PC-3 (cell line): ENCODE data around the gene ECT2L. TPM values are rescaled to one million over a fixed set of nuclear protein-coding genes. Genes with fewer than 3 reads are reported as not detected.

Experiments used
- ATAC-seq: fragments of 200-7000 bp; cut with Tn5 transposase; 2 replicates; pipeline ENCODE4 v1.9.1; 2020; ENCODE audit warnings: mild to moderate bottlenecking, moderate library complexity
- BruUV-seq: library from RNA; stranded (reverse); fragments of 400-500 nt; replicated peaks from 2 replicates; lab custom pipeline; 2021; lab: Mats Ljungman, UMichigan
- CTCF ChIA-PET: fragments of 300-600 bp; sonication (Branson Sonifier 250); formaldehyde crosslinking; loops from one replicate; lab custom pipeline; 2022; ENCODE audit warnings: antibody characterized with exemption; lab: Charles Lee
- POLR2A ChIA-PET: fragments of 300-600 bp; sonication (Branson Sonifier 250); formaldehyde crosslinking; loops from one replicate; lab custom pipeline; 2022; ENCODE audit warnings: antibody characterized with exemption; ENCODE audit not compliant: unreplicated experiment; lab: Charles Lee
- DNase-seq: peaks from one replicate; pipeline ENCODE4 v3.0.0-alpha.2; 2015
- H2AFZ ChIP-seq: fragments of 300-600 bp; sonication (generic); 2 replicates; pipeline ENCODE4 v1.6.0; 2016; ENCODE audit warnings: antibody characterized with exemption, low read length
- H3F3A ChIP-seq: fragments of 300-600 bp; sonication (generic); one replicate; pipeline ENCODE4 v1.6.0; 2017; ENCODE audit warnings: antibody characterized with exemption, low read length, control low read depth, mild to moderate bottlenecking; ENCODE audit not compliant: unreplicated experiment
- H3K27ac ChIP-seq: fragments of 300-600 bp; sonication (generic); 2 replicates; pipeline ENCODE4 v1.5.1; 2016; ENCODE audit warnings: mild to moderate bottlenecking, low read length
- H3K27me3 ChIP-seq: fragments of 300-600 bp; sonication (generic); 2 replicates; pipeline ENCODE4 v1.6.1; 2016; ENCODE audit warnings: low read length, mixed read lengths
- H3K36me3 ChIP-seq: fragments of 300-600 bp; sonication (generic); 2 replicates; pipeline ENCODE4 v1.6.1; 2016; ENCODE audit warnings: low read depth, mixed run types, low read length, mixed read lengths
- H3K4me1 ChIP-seq: fragments of 300-600 bp; sonication (generic); 2 replicates; pipeline ENCODE4 v1.5.1; 2016; ENCODE audit warnings: low read length; ENCODE audit not compliant: insufficient read depth
- H3K4me2 ChIP-seq: fragments of 300-600 bp; sonication (generic); 2 replicates; pipeline ENCODE4 v1.6.0; 2016; ENCODE audit warnings: low read length
- H3K4me3 ChIP-seq: fragments of 300-600 bp; sonication (generic); 2 replicates; pipeline ENCODE4 v1.5.1; 2016; ENCODE audit warnings: mild to moderate bottlenecking, low read length, mixed read lengths
- H3K79me2 ChIP-seq: fragments of 300-600 bp; sonication (generic); 2 replicates; pipeline ENCODE4 v1.6.1; 2017; ENCODE audit warnings: low read length, mixed read lengths
- H3K9ac ChIP-seq: fragments of 300-600 bp; sonication (generic); 2 replicates; pipeline ENCODE4 v1.6.0; 2016; ENCODE audit warnings: mild to moderate bottlenecking, low read length
- H3K9me2 ChIP-seq: fragments of 300-600 bp; sonication (generic); replicated peaks from 2 replicates; pipeline ENCODE4 v1.6.1; 2016; ENCODE audit warnings: mixed run types, low read length, mixed read lengths
- H3K9me3 ChIP-seq: fragments of 300-600 bp; sonication (generic); 2 replicates; pipeline ENCODE4 v1.6.1; 2016; ENCODE audit warnings: low read length, mixed read lengths
- H4K20me1 ChIP-seq: fragments of 300-600 bp; sonication (generic); 2 replicates; pipeline ENCODE4 v1.6.1; 2016; ENCODE audit warnings: low read length, mixed read lengths
- EZH2 ChIP-seq: fragments of 300-600 bp; sonication (generic); IDR thresholded peaks from one replicate; pipeline ENCODE4 v1.6.1; 2017; ENCODE audit warnings: antibody characterized with exemption, mild to moderate bottlenecking, low read length; ENCODE audit not compliant: unreplicated experiment
- EZH2phosphoT487 ChIP-seq: fragments of 300-600 bp; sonication (generic); IDR thresholded peaks from 2 replicates; pipeline ENCODE4 v1.6.1; 2018; ENCODE audit warnings: mild to moderate bottlenecking, antibody characterized with exemption, low read length, borderline replicate concordance
- intact Hi-C: fragments of 100-400 bp; cut with micrococcal nuclease; formaldehyde crosslinking; loops from 2 replicates; pipeline ENCODE4 v1.9.0; 2023
- total RNA-seq: library from RNA; depleted of rRNA; stranded (reverse); fragments of >200 nt; gene quantifications from 2 replicates; pipeline ENCODE4 v1.2.3, GENCODE V29; 2014
- TF ChIP-seq, protein P1 (sequence below): fragments of 300-600 bp; sonication (generic); conservative IDR thresholded peaks from 2 replicates; pipeline ENCODE4 v1.5.1; 2017; ENCODE audit warnings: antibody characterized with exemption, low read depth, mild to moderate bottlenecking, low read length

Gene ECT2L
- total RNA-seq, 1 experiment from 2014 or later: not detected

DNA sequence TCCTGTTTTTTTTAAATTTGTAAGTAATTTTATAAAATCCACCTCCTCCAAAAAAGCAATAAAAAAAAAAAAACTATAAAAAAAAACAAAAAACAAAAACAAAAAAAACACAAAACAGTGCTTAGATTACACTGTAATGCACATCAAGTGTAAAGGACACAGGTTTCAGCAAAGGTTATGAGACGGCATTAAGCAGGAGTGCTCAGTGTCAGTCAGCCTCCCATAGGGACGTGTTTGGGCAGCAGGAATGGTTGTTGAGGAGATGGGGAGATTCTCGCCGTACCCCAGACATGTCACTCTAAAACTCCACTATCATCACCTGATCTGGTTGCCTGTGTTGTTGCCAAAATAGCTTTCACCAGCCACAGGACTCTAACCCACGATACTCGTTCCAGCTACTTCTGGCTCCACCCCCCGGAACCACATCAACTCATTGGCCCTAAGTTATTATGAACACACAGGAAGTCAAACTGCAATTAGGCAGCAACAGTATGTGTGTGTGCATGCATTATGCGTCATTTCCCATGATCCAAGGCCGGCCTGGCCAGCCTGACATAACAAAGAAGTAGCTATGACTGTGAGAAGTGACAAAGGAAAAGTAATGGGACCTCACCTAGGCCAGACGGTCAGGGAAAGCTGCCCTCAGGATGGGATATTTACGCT, 28.7 kb downstream of the ECT2L start:
- no TSS peak for BruUV-seq
- intact Hi-C loops: no loop called here
- peaks cover 5% of the 10 kb centered on the region; the same call in 1 of the 2 replicates for H3K4me1 ChIP-seq
- H3K27ac ChIP-seq: no peak overlapping the region
- no peaks in the 10 kb centered on the region for H3K9me2 ChIP-seq
- H3K4me3 ChIP-seq: no peak overlapping the region
- ATAC-seq (no peak), DNase-seq (no peak)
- no peaks in the 10 kb centered on the region for H3K9me3 ChIP-seq
- CTCF ChIA-PET: no interaction called here
- no peaks in the 10 kb centered on the region for H3K27me3 ChIP-seq
- no peak overlapping the region for H3K4me2 ChIP-seq
- POLR2A ChIA-PET: no interaction called here
- no peaks in the 10 kb centered on the region for H3K79me2 ChIP-seq
- no peaks in the 10 kb centered on the region for H3K36me3 ChIP-seq
- H3K9ac ChIP-seq: no peak overlapping the region
- H4K20me1 ChIP-seq: no peaks in the 10 kb centered on the region
- H2AFZ ChIP-seq: 0 out of 2 replicates have a peak overlapping the region, but pooled peaks have one; percentile 30
- H3F3A ChIP-seq: no peaks in the 10 kb centered on the region
- no peak for TF ChIP-seq EZH2
- TF ChIP-seq EZH2phosphoT487: no peak
- TF ChIP-seq, protein P1, sequence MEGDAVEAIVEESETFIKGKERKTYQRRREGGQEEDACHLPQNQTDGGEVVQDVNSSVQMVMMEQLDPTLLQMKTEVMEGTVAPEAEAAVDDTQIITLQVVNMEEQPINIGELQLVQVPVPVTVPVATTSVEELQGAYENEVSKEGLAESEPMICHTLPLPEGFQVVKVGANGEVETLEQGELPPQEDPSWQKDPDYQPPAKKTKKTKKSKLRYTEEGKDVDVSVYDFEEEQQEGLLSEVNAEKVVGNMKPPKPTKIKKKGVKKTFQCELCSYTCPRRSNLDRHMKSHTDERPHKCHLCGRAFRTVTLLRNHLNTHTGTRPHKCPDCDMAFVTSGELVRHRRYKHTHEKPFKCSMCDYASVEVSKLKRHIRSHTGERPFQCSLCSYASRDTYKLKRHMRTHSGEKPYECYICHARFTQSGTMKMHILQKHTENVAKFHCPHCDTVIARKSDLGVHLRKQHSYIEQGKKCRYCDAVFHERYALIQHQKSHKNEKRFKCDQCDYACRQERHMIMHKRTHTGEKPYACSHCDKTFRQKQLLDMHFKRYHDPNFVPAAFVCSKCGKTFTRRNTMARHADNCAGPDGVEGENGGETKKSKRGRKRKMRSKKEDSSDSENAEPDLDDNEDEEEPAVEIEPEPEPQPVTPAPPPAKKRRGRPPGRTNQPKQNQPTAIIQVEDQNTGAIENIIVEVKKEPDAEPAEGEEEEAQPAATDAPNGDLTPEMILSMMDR: no peak

DNA sequence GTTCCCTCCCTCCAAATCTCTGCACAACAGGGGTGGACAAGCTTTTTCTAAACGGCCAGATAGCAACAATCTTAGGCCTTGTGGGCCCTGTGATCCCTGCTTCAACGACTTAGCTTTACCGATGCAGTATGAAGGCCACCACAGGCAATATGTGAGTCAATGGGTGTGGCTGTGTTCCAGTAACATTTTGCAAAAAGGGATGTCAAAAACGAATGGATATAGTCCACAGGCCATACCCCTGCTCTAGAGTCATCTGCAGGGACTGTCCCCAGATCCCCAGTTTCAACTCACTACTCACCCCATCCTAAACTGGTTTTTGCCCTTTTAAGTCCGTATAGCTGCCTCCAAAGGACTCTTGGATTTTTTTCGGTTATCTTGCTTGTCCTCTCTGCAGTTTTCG, 34.4 kb downstream of the ECT2L start:
- H3K27me3 ChIP-seq: no peaks in the 10 kb centered on the region
- H3K4me2 ChIP-seq: no peak overlapping the region
- no peaks in the 10 kb centered on the region for H3K9me3 ChIP-seq
- no peak overlapping the region for H3K4me3 ChIP-seq
- H3F3A ChIP-seq: no peaks in the 10 kb centered on the region
- no peak overlapping the region for H3K27ac ChIP-seq
- no peak overlapping the region for H3K9ac ChIP-seq
- H3K4me1 ChIP-seq: no peaks in the 10 kb centered on the region
- no peaks in the 10 kb centered on the region for H3K9me2 ChIP-seq
- no peak overlapping the region for H2AFZ ChIP-seq
- intact Hi-C loops: no loop called here
- ChIA-PET POLR2A (no interaction called here), CTCF (no interaction called here)
- TF ChIP-seq EZH2phosphoT487 (no peak), EZH2 (no peak)
- TF ChIP-seq, protein P1: no peak
- ATAC-seq: no peak
- BruUV-seq: no TSS peak
- no peak for DNase-seq
- no peaks in the 10 kb centered on the region for H4K20me1 ChIP-seq
- no peaks in the 10 kb centered on the region for H3K36me3 ChIP-seq
- no peaks in the 10 kb centered on the region for H3K79me2 ChIP-seq

DNA sequence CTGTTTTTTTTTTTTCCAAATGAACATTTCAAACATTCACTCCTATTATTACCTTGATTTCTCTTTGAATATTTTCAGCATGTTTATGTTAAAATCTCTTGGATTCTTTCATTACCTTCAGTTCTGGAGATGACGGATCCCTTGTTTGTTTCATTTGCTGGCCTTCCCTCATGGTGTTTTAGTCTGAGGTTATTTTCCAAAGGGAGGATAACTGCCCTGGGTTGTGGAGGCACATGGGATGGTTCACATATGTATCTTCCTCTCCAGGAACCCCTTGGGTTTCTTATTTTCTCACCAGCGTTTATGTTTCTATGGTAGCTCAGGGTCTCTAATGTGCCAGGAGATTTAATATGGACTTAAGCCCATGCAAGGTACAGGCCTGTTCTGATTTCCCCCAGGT, 36.3 kb downstream of the ECT2L start:
- H3K27me3 ChIP-seq: no peaks in the 10 kb centered on the region
- no peak overlapping the region for H3K9ac ChIP-seq
- no peak for DNase-seq
- no peaks in the 10 kb centered on the region for H4K20me1 ChIP-seq
- H3K4me3 ChIP-seq: no peak overlapping the region
- H3K9me2 ChIP-seq: no peaks in the 10 kb centered on the region
- no peak overlapping the region for H2AFZ ChIP-seq
- intact Hi-C loops: no loop called here
- no peak overlapping the region for H3K27ac ChIP-seq
- no peak overlapping the region for H3K4me2 ChIP-seq
- TF ChIP-seq, protein P1: no peak
- TF ChIP-seq EZH2: no peak
- TF ChIP-seq EZH2phosphoT487: no peak
- H3K9me3 ChIP-seq: no peaks in the 10 kb centered on the region
- BruUV-seq: no TSS peak
- ChIA-PET CTCF (no interaction called here), POLR2A (no interaction called here)
- no peaks in the 10 kb centered on the region for H3K79me2 ChIP-seq
- ATAC-seq: no peak
- no peaks in the 10 kb centered on the region for H3K36me3 ChIP-seq
- no peaks in the 10 kb centered on the region for H3K4me1 ChIP-seq
- no peaks in the 10 kb centered on the region for H3F3A ChIP-seq
